Upper lobe of right lung (tissue), 1 donor: ENCODE data around the gene EHD4. TPM values are rescaled to one million over a fixed set of nuclear protein-coding genes. Genes with fewer than 3 reads are reported as not detected.

ENCODE experiments used
- ATAC-seq: fragments of 200-7000 bp; cut with Tn5 transposase; one replicate; pipeline ENCODE4 v1.9.1; 2020; ENCODE audit warnings: mild to moderate bottlenecking, moderate library complexity
- DNase-seq: peaks from one replicate; pipeline ENCODE4 v3.0.0-alpha.2; 2020
- H3K27ac ChIP-seq: fragments of 200-600 bp; one replicate; pipeline ENCODE4 v1.8.0; 2022
- H3K27me3 ChIP-seq: fragments of 200-600 bp; one replicate; pipeline ENCODE4 v1.8.0; 2022; ENCODE audit warnings: mild to moderate bottlenecking
- H3K36me3 ChIP-seq: fragments of 200-600 bp; one replicate; pipeline ENCODE4 v1.8.0; 2022
- H3K4me1 ChIP-seq: fragments of 200-600 bp; one replicate; pipeline ENCODE4 v1.8.0; 2022
- H3K4me3 ChIP-seq: fragments of 200-600 bp; one replicate; pipeline ENCODE4 v1.8.0; 2022; ENCODE audit warnings: mild to moderate bottlenecking
- H3K9me3 ChIP-seq: fragments of 200-600 bp; one replicate; pipeline ENCODE4 v1.8.0; 2022
- intact Hi-C: fragments of 100-400 bp; cut with DNase I; formaldehyde crosslinking; loops from one replicate; pipeline ENCODE4 v1.11.0; 2022
- total RNA-seq: library from RNA; stranded (reverse); fragmentation: NEBNext Ultra II Directional; extraction: Animal tissue kit (Norgen Biotek cat#: 25700); gene quantifications from one replicate; pipeline ENCODE4 v1.2.1, GENCODE V29; 2021
- TF ChIP-seq, protein P1 (sequence below): fragments of 200-600 bp; IDR thresholded peaks from one replicate; pipeline ENCODE4 v1.8.0; 2022; ENCODE audit warnings: antibody characterized with exemption
- donor health status: DM: no; HTN: yes; CAD: no; lungs with severe emphysema.

The EHD4 gene
- total RNA-seq, 1 donor from 2014 or later, result 39.5 TPM

DNA sequence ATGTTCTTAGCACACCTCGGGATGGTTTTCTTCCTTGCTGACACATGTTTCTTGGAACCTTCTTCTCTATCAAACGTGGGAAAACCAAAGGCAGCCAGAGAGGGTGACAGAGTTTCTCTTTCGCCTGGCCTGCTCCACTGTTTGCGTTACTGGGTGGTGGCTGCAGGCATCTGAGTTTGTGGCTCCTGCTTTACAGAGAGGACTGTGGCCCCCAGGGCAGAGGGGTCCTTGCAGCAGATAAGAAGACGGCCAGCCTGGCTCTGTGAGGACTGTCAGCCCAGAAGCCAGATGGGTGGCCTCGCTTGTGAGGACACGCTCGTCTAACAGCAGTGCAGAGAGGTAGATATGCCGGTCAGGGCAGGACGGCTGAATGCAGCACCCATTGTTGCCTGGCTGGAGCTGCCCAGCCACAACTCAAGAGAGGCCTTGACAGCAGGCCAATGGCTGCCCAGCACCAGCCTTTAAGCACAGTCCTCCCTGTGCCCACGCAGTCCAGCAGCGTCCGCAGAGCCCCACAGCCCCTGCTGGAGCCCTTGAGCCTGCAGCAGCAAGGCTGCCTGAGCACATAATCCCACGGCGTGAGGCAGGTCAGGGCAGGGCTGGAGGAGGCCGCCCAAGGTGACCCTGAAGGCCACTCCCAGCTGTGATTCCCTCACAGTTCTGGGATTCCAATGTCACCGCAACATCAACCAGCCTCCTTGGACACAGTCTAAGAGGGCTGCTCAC lies 63.5 kb downstream of the EHD4 start:
- ATAC-seq (no peak), DNase-seq (no peak)
- H3K4me3 ChIP-seq, result no peak overlapping the region
- TF ChIP-seq, protein P1, sequence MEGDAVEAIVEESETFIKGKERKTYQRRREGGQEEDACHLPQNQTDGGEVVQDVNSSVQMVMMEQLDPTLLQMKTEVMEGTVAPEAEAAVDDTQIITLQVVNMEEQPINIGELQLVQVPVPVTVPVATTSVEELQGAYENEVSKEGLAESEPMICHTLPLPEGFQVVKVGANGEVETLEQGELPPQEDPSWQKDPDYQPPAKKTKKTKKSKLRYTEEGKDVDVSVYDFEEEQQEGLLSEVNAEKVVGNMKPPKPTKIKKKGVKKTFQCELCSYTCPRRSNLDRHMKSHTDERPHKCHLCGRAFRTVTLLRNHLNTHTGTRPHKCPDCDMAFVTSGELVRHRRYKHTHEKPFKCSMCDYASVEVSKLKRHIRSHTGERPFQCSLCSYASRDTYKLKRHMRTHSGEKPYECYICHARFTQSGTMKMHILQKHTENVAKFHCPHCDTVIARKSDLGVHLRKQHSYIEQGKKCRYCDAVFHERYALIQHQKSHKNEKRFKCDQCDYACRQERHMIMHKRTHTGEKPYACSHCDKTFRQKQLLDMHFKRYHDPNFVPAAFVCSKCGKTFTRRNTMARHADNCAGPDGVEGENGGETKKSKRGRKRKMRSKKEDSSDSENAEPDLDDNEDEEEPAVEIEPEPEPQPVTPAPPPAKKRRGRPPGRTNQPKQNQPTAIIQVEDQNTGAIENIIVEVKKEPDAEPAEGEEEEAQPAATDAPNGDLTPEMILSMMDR, result no peak
- H3K27ac ChIP-seq, result no peak overlapping the region
- H3K4me1 ChIP-seq, result no peaks in the 10 kb centered on the region
- intact Hi-C loops, result no loop called here
- H3K27me3 ChIP-seq, result no peaks in the 10 kb centered on the region
- no peaks in the 10 kb centered on the region for H3K9me3 ChIP-seq
- H3K36me3 ChIP-seq, result peaks cover 42% of the 10 kb centered on the region

DNA sequence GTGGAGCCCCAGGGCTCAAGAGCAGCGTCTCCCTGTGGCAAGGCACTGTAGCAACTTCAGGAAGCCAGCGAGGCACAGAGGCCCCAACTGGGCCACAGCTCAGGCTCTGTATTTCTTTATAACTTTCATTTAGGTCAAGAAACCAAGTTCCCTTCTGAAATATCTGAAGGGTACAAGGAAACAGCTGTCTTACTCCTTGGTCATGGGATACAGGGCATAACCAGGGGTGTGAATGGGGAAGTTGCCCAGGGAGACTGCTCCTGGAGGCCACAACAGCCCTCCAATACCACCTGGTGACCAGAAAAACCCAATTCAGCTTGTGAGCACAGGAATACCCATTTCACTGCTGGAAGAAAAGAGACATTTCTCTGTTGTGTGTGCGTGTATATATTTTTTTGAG lies 65.2 kb downstream of the EHD4 start:
- Histone ChIP-seq H3K27me3 (no peaks in the 10 kb centered on the region), H3K27ac (no peak overlapping the region), H3K4me1 (no peaks in the 10 kb centered on the region), H3K36me3 (peaks cover 41% of the 10 kb centered on the region), H3K9me3 (no peaks in the 10 kb centered on the region), H3K4me3 (no peak overlapping the region)
- no peak for DNase-seq
- intact Hi-C loops, result no loop called here
- TF ChIP-seq, protein P1, result no peak
- ATAC-seq, result peak; percentile 53

DNA sequence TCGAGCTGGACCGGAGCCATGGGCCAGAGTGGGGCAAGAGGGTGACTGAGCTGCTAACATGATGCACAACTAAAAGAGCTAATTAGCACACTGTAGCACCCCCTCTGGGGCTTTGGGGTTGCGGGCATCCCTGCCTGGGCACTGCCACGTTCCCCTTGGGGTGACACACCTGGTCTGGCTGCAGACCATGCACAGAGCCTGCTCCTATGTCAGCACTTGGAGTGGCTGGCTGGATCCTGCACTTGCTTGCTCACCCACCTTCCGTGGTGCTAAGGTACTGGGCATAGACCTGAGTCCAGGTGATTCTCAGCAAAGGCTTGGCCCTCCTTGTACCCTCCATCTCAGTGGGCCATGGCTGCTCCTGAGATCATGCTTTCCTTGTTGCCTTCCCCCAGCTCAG lies 65.7 kb downstream of the EHD4 start:
- H3K27me3 ChIP-seq, result no peaks in the 10 kb centered on the region
- no peaks in the 10 kb centered on the region for H3K9me3 ChIP-seq
- no peaks in the 10 kb centered on the region for H3K4me1 ChIP-seq
- ATAC-seq, result no peak
- intact Hi-C loops, result no loop called here
- peaks cover 41% of the 10 kb centered on the region for H3K36me3 ChIP-seq
- no peak for DNase-seq
- TF ChIP-seq, protein P1, result no peak
- no peak overlapping the region for H3K4me3 ChIP-seq
- H3K27ac ChIP-seq, result no peak overlapping the region

- peaks cover 55% of the 10 kb centered on the region for H3K36me3 ChIP-seq
- TF ChIP-seq, protein P1, result no peak
Measured at GRCh38 chr15:41905036-41905793, 67.1 kb downstream of the EHD4 start.

GRCh38 chr15:41904541-41905005 lies 67.8 kb downstream of the EHD4 start:
- Histone ChIP-seq H3K27me3 (no peaks in the 10 kb centered on the region), H3K9me3 (no peaks in the 10 kb centered on the region), H3K36me3 (peaks cover 58% of the 10 kb centered on the region), H3K27ac (no peak overlapping the region), H3K4me1 (no peaks in the 10 kb centered on the region), H3K4me3 (no peak overlapping the region)
- intact Hi-C loops, result no loop called here
- TF ChIP-seq, protein P1, result peak; percentile 79
- ATAC-seq, result peak; percentile 78
- no peak for DNase-seq

More at GRCh38 chr15:41905036-41905793, 67.1 kb downstream of the EHD4 start:
- Histone ChIP-seq H3K9me3 (no peaks in the 10 kb centered on the region), H3K27ac (no peak overlapping the region), H3K4me3 (no peak overlapping the region), H3K4me1 (no peaks in the 10 kb centered on the region), H3K27me3 (no peaks in the 10 kb centered on the region)
- DNase-seq, result no peak
- ATAC-seq, result no peak
- intact Hi-C loops, result no loop called here
